CD4-positive, alpha-beta T cell treated with Interleukin-17A for 4 hours (primary cell): ENCODE measurements around the gene WDR82.

Experiments used
- DNase-seq: peaks from one replicate; pipeline ENCODE4 v3.0.0-alpha.2; 2020; ENCODE audit warnings: mixed read lengths

Gene WDR82

DNA sequence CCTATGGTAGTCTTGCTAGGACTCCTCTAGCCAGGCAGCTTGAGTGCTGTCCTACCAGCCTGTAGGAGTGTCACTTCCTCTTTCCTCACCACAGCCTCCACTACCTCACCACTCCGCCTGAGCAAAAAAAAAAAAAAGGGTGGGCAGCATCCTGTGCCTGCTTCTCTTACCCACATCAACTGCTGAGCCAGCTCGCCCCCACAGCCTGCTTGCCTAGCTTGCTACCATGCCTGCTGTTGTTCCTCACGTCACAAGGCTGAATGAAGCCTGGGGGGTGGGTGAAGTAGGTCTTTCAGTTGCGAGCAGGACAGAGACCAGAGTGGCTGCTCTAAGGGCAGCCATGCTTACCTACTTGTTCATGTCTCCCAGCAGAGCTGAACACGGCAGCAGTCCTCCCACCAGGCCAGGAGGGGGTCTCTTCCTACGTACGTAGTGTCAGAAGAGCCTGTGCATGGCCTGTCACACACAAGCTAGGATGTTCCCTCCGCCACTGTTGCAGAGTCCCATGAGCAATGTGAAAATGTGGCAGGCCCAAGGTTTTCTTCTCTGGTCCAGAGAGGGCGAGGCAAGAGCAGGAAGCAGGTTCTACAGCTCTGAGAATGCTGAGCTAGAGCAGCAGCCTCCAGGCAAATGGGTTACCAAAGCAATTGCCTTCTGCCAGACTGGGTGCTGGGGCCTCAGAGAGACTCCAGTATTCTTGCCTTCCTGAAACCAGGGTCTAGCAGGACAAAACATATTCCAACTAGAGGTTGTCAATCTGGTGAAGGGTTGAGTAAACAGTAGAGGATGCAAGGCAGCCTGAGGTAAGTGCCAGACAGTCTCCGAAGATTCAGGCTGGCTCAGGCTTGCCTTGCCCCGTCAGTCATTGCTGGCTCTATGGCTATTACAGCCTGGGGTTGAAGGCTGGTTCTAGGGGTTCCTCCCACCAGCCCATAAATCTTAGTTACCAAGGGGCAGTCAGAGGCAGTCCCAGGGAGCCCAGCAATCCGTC is 24.8 kb downstream of the WDR82 start:
- DNase-seq: peak; percentile 87

DNA sequence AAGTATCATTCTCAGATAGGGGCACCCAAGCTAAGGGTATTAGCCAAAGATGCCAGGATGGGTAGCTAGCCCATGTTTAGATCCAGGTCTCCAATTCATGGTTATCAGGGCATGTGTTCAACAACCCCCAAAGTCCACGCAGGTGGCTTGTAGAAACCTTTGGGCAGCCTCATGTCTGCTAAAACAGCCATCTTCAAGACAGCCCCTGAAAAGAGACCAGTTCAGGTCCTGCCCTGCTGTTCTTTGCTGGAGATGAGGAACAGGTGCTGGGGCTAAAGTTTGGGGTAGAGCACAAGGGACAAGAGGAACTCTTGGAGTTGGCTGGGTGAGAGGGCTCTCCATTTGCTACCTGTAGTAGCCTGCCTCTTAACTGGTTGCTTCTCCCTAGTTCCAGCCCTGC is 28.3 kb downstream of the WDR82 start:
- no peak for DNase-seq

DNA sequence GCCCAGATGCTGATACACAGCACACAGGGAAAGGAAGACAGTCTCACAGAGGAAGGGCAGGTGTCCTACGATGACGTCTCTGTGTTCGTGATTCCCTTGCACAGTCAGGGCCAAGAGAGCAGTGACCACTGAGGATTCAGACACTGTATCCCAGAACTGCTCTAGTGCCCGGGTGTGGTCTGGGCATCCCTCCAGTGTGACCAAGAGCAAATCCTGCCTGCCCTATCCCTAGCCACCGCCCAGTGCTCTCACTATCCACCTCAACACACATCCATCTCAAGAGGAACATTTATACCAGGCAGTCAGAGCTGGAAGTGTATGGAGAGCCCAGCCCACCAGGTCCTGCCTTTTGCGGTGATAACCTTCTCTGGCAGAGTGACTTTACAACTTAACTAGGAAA is 28.8 kb downstream of the WDR82 start:
- no peak for DNase-seq

DNA sequence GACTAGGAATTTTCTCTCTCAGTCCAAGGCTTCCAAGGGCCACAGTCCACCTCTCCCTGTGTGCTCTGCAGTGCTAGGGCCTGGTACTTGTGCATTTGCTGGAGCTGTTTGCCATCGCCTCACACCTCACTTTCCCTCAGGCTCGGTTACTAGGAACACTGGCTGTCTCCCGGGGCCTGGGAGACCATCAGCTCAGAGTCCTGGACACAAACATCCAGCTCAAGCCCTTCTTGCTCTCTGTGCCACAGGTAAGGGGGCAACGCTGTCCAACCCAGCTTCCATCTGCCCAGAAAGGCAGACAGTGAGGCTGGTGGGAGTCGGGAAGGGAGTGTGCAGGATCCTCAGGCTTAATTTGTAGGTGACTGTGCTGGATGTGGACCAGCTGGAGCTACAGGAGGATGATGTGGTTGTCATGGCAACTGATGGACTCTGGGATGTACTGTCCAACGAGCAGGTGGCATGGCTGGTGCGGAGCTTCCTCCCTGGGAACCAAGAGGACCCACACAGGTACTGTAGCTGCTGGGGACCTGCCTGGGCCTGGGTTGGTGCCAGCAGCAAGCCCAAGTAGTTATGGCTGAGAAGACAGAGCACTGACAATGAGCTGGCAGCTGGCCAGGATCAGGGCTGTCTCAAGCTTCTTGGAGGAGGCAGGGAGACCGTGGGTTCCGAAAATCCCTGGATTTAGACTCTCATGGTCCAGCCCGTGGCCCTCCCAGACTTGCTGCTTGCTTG is 29.5 kb downstream of the WDR82 start:
- DNase-seq: peak; percentile 67

DNA sequence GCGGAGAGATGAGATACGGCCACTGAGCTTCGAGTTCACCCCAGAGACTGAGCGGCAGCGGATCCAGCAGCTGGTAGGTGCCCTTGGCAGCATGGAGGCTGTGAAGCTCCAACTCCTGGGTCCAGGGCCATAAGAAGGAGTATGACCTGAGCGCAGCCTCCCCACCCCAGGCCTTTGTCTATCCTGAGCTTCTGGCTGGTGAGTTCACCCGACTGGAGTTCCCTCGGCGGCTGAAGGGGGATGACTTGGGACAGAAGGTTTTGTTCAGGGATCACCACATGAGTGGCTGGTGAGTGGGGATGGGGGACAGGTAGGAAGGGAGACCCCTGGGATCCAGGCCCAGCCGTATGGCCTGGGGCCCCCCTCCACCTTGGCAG is 30.3 kb downstream of the WDR82 start:
- DNase-seq: no peak

DNA sequence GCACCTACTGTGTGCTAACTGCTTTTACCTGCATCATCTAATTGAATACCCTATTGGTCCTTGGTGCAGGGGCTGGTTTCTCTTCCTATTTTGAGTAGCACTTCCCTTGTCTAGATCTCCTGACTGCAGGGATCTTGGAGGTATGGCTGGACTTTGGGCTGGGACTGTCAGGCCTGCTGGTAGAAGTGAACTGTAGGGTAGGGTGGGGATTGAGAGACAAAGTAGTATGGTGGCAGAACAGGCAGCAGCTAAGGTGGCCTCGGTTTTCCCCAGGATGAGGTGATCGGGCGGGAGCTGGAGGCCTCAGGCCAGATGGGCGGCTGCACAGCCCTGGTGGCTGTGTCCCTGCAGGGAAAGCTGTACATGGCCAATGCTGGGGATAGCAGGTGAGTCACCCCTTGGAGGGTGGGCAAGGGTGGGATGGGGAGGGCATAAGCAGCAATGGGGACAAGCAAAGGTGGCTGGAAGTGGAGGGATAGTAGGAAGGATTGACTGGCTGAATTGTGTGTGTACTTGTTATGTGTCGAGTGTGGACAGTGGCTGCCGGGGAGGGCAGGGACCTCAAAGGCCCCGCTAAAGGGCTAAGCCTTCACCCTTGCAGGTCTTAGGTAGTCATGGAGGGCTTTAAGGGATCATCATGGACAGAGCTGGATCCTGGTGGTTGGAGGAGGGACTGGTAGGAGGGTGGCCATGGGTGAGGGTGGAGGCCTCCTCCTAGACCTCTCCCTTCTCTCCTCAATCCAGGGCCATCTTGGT is 30.9 kb downstream of the WDR82 start:
- DNase-seq: no peak

DNA sequence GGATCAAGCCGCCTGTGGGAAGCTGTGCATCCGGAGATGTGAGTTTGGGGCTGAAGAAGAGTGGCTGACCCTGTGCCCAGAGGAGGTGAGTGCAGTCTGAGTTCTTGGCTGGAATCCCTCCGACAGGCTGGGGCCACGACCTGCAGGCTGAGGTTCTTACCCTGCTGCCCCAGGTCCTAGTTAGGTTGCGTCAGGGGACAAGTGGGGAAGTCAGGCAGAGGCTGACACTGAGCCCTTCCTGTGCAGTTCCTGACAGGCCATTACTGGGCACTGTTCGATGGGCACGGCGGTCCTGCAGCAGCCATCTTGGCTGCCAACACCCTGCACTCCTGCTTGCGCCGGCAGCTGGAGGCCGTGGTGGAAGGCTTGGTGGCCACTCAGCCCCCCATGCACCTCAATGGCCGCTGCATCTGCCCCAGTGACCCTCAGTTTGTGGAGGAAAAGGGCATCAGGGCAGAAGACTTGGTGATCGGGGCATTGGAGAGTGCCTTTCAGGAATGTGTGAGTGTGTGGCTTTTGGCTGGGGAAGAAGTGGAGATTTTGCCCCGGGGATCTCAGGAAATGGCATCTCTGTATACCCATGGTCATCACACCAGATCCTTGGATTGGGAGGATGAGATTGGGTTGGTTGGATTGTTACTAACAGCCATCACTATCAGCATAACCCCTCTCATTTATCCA is 31.6 kb downstream of the WDR82 start:
- peak; percentile 24 for DNase-seq

DNA sequence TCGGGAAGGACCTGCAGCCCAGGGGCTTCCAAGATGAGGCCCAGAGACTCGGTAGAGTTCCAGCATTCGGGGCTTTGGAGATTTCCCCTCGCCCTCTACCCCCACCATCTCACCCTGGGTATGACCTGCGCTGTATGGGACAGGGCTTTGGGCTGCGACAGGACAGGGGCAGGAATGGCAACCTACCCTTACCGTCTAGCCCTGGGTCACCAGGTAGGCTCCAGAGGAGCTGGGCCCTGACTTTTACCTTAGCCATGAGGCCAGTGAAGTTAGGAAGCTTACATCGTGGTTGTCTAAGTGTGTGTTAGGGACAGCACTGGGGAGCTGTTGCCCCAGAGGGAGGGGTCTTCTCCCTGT is 32.2 kb downstream of the WDR82 start:
- peak; percentile 23 for DNase-seq

DNA sequence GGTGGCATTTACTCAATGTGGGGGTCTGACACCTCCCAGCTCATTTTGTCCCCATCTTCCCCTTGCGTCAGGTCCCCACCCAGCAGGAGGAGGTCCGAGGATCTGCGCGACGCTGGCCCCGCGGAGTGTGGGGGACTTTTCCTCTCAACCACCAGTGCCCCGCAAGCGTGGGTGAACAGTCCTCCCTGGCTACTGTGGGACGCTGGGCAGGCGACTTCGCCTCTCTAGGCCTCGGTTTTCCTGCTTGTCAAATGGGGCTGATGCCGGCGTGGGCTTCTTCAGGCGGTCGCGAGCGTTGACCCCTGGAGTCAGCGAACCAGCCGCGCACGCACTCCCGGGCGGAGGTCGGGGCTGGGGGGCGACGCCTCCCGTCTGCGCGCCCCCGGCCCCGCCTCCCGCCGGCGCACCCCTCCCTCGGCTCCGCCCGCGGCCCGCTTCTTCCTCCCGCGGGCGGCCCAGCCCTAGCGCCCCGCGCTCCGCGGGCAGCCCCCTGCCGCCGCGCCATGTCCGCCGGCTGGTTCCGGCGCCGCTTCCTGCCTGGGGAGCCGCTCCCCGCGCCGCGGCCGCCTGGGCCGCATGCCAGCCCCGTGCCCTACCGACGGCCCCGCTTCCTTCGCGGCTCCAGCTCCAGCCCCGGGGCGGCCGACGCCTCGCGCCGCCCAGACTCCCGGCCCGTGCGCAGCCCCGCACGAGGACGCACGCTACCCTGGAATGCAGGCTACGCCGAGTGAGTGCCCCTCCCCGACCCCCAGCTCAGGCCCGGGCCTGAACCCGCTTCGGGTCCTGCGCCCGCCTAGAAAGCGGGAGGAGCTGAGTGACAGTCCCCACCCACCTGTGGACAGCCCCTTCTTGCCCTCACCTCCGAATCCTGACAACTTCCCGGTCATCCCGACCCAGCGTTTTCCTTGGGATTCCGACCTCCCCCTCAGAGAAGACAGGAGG is 32.9 kb downstream of the WDR82 start, which contains the start of gene PPM1M:
Gene PPM1M, plus strand, starts transcription at position 438 of the 942 bp plus-strand sequence. Its CDS starts 66 bp downstream, at position 504.
- peak; percentile 79 for DNase-seq

DNA sequence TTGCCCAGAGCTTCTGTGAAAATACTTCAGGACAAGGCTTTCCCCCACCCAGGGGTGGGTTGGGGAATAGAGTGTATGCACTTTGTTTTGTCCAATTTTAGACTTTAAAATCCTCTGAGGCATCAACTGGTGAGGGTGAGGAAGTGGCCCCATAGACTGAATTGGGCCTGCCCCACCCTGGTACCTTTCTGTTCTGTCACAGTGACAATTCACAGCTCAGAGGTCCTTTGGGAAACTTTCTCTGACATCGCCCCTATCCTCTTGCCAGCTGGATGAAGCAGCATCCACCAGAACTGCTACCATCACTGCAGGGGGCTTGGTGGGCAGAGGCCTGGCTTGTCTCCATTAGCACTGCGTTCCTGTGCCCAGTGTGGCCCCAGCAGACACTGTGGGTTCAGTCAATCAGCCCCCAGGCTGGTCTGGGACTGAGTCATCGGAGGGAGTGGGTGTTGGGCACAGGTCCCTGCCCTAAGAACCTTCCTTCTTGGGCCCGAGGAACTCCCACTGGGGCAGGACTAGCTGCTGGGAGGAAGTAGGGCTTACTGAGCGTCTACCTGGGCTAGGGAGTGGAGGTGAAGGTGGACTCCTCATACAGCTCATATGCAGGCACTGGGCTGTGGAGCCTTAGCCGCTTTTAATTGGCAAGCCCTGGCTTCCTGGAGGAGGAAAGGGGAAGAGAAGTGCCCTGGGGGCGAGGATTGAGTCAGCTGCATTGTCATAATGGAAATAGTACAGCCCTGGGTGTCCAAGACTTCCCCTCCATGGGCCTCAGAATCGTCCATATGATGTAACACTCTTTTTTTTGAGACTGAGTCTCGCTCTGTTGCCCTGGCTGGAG is 34.4 kb downstream of the WDR82 start:
- peak; percentile 44 for DNase-seq

DNA sequence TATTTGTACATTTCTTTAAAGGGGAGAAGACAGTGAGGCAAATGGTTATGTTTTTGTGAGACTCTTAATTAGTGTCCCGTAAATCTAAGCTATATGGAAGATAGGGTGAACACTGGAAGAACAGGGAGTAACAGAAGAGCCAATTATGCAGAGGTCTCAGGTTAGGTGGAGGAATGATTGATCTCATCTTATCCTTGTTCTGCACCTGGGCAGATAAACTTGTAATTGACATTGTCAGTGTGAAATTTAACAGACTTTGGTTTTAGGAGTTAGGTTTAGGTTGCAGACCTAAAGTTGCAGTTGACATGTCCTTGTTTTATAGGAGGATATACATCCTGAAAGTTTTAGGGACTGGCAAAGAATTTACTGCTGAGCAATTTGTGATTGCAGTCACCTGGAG is 36.4 kb downstream of the WDR82 start:
- DNase-seq: no peak

DNA sequence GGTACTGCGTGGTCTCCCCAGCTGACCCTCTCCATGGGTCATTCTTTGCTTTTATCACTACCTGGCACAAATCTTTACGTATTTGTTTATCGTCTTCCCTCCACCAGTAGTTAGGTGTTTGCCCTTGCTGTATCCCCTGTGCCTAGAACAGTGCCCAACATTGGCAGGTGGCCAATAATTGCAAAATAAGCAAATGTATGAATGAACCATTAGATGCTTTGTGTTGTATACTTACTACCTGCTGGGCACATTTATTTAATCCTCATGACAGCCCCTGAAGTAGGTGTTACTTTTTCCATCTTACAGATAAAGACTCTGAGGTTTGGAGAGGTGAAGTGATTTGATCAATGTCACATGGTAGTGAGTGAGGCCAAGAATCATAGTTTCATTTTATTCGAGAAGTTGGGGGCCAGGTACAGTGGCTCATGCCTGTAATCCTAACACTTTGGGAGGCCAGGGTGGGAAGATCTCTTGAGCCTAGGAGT is 37.5 kb downstream of the WDR82 start:
- DNase-seq: no peak

DNA sequence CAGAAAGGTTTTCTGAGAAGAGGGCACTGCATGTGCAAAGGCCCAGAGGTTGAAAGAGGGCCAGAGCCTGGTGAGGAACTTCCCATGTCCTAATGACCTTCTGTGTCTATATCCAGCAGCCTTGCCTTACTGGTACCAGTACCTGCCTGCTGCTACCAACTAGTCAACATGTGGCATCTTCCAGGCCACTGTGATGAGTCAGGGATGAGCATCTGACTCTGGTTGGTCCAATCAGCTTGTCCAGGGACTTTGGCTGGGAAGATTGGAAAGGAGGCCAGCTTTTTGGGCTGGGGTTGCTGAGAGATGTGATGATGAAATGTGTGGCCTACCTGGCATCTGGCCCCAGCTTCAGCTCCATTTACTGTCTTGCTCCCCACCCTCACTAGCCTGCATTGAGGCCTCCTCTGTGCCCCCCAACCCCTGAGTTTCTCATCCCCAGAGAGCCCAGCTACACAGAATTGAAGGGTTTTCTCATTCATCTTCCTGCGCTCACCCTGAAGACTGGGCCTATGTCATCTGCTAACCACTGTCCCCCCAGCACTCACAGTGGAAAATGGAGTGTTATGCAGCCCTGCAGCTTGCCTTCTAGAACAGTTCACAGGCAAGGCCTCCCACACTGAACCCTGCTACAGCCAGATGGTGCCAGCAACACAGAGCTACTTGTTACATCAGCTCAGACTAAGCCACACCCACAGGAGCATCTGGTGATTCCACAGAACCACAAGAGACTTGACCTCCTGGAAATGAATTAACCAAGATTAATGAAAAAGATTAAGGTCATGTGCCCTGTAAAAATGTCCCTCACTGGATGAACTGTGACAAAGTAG is 38.2 kb downstream of the WDR82 start:
- DNase-seq: peak; percentile 67

DNA sequence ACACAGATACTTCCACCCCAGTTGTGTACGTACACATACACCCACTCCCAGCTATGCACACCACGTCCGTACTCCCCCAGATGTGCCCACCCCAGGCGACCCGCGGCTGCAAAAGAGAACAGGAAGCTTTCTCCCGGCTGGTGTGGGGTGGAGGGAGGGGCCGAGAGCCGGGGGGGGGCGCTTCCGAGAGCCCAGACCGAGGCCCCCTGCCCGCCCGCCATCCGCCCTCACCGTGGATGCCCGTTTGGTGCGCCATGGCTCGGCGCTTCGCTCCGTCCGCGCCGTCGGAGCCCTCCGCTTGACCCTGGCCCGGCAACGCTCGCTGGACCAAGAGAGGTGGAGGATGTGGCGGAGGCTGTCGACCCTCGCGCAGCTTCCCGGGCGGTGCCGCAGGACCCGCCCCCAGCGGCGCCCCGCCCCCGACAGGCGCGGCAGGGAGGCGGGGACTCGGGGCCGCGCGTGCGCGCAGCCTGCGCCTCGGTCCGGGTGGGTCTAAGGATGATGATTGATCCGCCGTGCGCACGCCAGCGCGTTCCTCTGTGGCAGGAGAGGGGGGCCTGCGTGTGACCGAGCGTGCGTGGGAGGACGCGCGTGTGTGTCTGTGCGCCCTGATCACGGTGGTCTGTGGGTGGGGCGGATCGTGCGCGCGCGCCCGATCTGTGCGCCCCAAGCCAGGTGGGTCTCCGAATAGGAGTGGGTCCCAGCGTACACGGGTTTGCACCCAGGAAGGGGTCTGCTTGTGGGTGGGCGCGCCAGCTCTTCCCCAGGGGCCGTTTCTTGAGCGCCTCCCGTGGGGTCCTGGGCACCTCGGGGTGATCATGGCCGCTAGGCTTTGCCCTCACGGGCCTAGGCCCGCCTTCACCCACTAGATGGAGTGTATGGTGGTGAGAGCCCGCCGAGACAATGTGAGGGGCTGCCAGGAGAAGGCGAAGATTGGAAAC is 39.4 kb downstream of the WDR82 start, which contains the start of gene TWF2:
Gene TWF2, minus strand, starts transcription at position 398 of the 941 bp plus-strand sequence. Its CDS starts 142 bp downstream, at position 256.
- peak; percentile 92 for DNase-seq

DNA sequence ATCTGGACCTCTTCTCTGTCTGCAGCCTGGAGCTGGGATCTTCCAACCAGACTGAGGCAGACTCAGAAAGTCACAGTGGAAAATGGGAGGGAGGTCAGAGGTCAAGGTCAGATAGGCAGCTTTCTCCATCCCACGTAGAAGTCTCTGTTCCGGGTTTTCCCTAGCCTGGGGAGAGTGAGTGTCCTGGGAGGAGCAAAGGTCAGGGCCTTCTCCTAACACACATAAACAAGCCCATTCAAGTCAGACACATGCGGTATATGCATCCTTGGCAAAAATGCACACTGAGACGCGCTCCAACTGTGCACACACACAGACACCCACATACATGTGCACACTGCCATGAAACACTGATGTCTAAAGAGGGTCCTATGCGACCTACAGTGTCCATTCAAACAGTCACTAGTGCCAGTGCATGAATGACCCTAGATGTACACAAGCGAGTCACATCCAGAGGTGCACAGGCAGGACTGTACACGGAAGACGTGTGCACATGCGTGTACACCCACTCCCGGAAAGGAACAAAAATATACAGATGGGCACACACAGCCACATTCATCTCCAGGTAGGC is 40.2 kb downstream of the WDR82 start:
- DNase-seq: no peak

DNA sequence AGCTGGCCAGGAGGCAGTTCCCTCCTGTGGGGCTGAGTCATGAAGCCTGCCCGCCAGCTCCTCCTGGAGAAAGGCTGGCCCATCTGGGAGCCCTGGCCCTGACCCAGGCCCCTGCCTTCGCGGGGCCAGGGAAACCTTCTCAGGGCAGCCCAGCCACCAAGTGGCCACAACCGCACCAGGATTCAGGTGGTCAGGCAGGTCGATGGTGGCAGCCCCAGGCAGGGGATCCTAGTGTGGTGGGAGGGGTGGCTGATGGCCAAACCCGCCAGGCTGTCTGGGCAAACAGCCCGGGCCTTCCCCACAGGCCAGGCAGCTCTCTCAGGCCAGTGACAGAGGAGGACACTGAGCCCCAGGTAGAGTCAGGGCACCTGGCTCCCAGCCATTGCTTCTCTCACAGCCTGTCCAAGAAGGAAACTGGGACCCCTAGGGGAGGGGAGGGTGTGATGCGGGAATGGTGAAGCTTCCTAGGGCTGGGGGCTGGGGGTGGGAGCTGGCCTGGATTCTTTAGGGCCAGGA is 40.7 kb downstream of the WDR82 start:
- no peak for DNase-seq

DNA sequence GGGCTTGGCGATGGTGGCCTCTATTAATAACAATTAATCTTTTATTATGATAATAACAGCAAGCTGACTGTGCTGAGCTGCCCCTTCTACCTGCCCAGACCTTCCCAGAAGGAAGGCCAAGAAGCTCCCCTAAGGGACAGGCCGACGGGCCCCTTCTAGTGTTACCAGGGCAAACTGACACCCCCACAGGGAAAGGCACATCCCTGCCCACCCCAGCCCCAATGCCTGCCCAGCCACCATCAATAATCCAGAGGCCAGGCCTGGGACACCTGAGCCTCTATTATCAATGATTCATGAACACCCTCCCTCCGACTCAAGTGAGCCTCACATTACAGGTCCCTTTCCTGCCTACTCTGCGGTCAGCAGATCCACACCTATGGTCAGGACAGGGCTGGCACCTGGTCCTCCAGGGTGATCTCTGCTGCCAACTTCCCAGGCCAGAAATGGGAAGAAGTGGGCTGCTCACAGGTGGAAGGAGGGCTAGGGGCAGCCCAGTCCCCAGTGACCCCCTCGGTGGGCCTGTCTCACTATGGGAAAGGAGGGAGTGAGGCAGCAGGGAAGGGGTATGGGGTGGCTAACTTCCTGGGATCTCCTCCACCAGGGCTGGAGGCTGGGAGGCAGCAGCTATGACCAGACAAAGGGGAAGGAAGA is 41.3 kb downstream of the WDR82 start:
- no peak for DNase-seq
